B cell (primary cell): ENCODE measurements around the gene GNB1. TPM values are rescaled to one million over a fixed set of nuclear protein-coding genes. Genes with fewer than 3 reads are reported as not detected.

Experiments used
- ATAC-seq: fragments of 200-7000 bp; cut with Tn5 transposase; one replicate; pipeline ENCODE4 v1.10.0; 2021; ENCODE audit warnings: low read depth, mild to moderate bottlenecking, moderate number of reproducible peaks, moderate library complexity
- CTCF ChIA-PET: fragments of 350-600 bp; sonication (Branson Sonifier 250); formaldehyde crosslinking; loops from one replicate; lab custom pipeline; 2021; ENCODE audit warnings: antibody characterized with exemption, inconsistent platforms; lab: Charles Lee
- POLR2A ChIA-PET: fragments of 350-600 bp; sonication (Branson Sonifier 250); formaldehyde crosslinking; loops from one replicate; lab custom pipeline; 2021; ENCODE audit warnings: antibody characterized with exemption; lab: Charles Lee
- DNase-seq: peaks from one replicate; pipeline ENCODE4 v3.0.0; 2013
- H2AFZ ChIP-seq: 2 replicates; pipeline ENCODE4 v1.6.1; 2012; ENCODE audit warnings: mild to moderate bottlenecking, low read depth, low read length; ENCODE audit not compliant: insufficient read depth, poor library complexity, severe bottlenecking
- H3K27ac ChIP-seq, 2 donors: 1 replicate in 1 of 2; 2 replicates in 1 of 2; pipeline ENCODE4 v1.5.1; 2012 to 2013; ENCODE audit warnings: low read length in 2 of 2, mild to moderate bottlenecking in 2 of 2, moderate library complexity in 1 of 2
- H3K27me3 ChIP-seq, 4 experiments: fragments of 200-600 bp in 1 of 4; sonication (generic) in 1 of 4; replicated peaks in 1 of 4; 1 replicate in 2 of 4; 2 replicates in 2 of 4; pipeline versions ENCODE4 v1.6.1 to v1.7.0; 2013 to 2016; ENCODE audit warnings: low read length in 3 of 4, mild to moderate bottlenecking in 2 of 4, mixed read lengths in 1 of 4, moderate library complexity in 1 of 4; ENCODE audit not compliant: insufficient read depth in 4 of 4, control insufficient read depth in 3 of 4; ENCODE audit errors: control extremely low read depth in 1 of 4
- H3K36me3 ChIP-seq, 2 experiments: replicated peaks in 1 of 2; 1 replicate in 1 of 2; 2 replicates in 1 of 2; pipeline versions ENCODE4 v1.6.1 to v1.7.1; 2013; ENCODE audit warnings: low read length in 1 of 2; ENCODE audit not compliant: insufficient read depth in 2 of 2, control insufficient read depth in 1 of 2; ENCODE audit errors: control extremely low read depth in 1 of 2, extremely low read depth in 1 of 2
- H3K4me1 ChIP-seq, 2 donors: fragments of 200-600 bp in 1 of 2; sonication (generic) in 1 of 2; 1 replicate in 1 of 2; 2 replicates in 1 of 2; pipeline versions ENCODE4 v1.5.1 to v1.6.1; 2013 to 2017; ENCODE audit warnings: low read length in 2 of 2; ENCODE audit not compliant: control insufficient read depth in 2 of 2, insufficient read depth in 2 of 2
- H3K4me2 ChIP-seq: replicated peaks from 2 replicates; pipeline ENCODE3; 2012; ENCODE audit warnings: mild to moderate bottlenecking, low read depth, low read length; ENCODE audit not compliant: poor library complexity, severe bottlenecking
- H3K4me3 ChIP-seq, 5 experiments: fragments of 200-600 bp in 1 of 5; sonication (generic) in 1 of 5; 1 replicate in 3 of 5; 2 replicates in 2 of 5; pipeline versions ENCODE4 v1.5.1 to v1.7.0; 2011 to 2016; ENCODE audit warnings: low read length in 4 of 5, mild to moderate bottlenecking in 4 of 5, low read depth in 2 of 5, control low read depth in 1 of 5, moderate library complexity in 1 of 5; ENCODE audit not compliant: insufficient read depth in 1 of 5; ENCODE audit errors: control extremely low read depth in 1 of 5, extremely low read depth in 1 of 5
- H3K79me2 ChIP-seq: fragments of 200-600 bp; sonication (generic); one replicate; pipeline ENCODE4 v1.6.0; 2016; ENCODE audit warnings: low read length; ENCODE audit not compliant: control insufficient read depth, insufficient read depth
- H3K9ac ChIP-seq: fragments of 200-600 bp; sonication (generic); 2 replicates; pipeline ENCODE4 v1.6.1; 2017; ENCODE audit warnings: mild to moderate bottlenecking, low read length, moderate library complexity
- H3K9me3 ChIP-seq, 3 donors: one replicate each; pipeline versions ENCODE4 v1.6.1 to v1.7.1; 2013; ENCODE audit warnings: low read length in 2 of 3; ENCODE audit not compliant: control insufficient read depth in 2 of 3, insufficient read depth in 1 of 3; ENCODE audit errors: control extremely low read depth in 1 of 3
- H4K20me1 ChIP-seq: 2 replicates; pipeline ENCODE4 v1.6.0; 2012; ENCODE audit warnings: mild to moderate bottlenecking, low read length; ENCODE audit not compliant: insufficient read depth, control insufficient read depth, poor library complexity, severe bottlenecking
- H3K27ac Mint-ChIP-seq: one replicate; pipeline ENCODE4 v1.8.0; 2021; ENCODE audit warnings: mixed read lengths
- H3K27me3 Mint-ChIP-seq: one replicate; pipeline ENCODE4 v1.8.0; 2021; ENCODE audit warnings: mixed read lengths
- H3K4me1 Mint-ChIP-seq: one replicate; pipeline ENCODE4 v1.8.0; 2021; ENCODE audit warnings: mixed read lengths
- H3K4me3 Mint-ChIP-seq: one replicate; pipeline ENCODE4 v1.8.0; 2021; ENCODE audit warnings: mixed read lengths
- H3K9me3 Mint-ChIP-seq: one replicate; pipeline ENCODE4 v1.8.0; 2022; ENCODE audit warnings: mixed read lengths; ENCODE audit not compliant: insufficient read depth
- CTCF ChIP-seq: fragments of 200-600 bp; IDR thresholded peaks from one replicate; pipeline ENCODE4 v1.8.0; 2022; ENCODE audit warnings: antibody characterized with exemption, mild to moderate bottlenecking
- EZH2 ChIP-seq: IDR thresholded peaks from 2 replicates; pipeline ENCODE4 v1.6.1; 2012; ENCODE audit warnings: borderline replicate concordance, low read depth, mild to moderate bottlenecking, moderate library complexity, low read length; ENCODE audit not compliant: insufficient read depth, poor library complexity, severe bottlenecking
- WGBS: methylation state at CpG from one replicate; pipeline ENCODE4 v1.1.5; 2013; ENCODE audit warnings: missing lambda C conversion rate; ENCODE audit not compliant: insufficient coverage; 5-methylcytosine and 5-hydroxymethylcytosine counted together
- intact Hi-C: fragments of 100-400 bp; cut with micrococcal nuclease; formaldehyde crosslinking; loops from one replicate; pipeline ENCODE4 v1.10.0; 2022
- polyA plus RNA-seq: library from polyadenylated mRNA; depleted of rRNA; stranded (reverse); fragments of >200 nt; gene quantifications from 2 replicates; pipeline ENCODE4 v1.2.3, GENCODE V29; 2012
- total RNA-seq, 2 donors: library from RNA; stranded (reverse); fragments of 120-200 nt in 1 of 2; gene quantifications; 1 replicate in 1 of 2; 2 replicates in 1 of 2; pipeline versions ENCODE4 v1.2.3 to v1.2.4, GENCODE V29; 2013 to 2022

Gene GNB1
- total and polyA plus RNA-seq, 2 donors (not counting 1 experiment from before 2014, with no cell fraction given) = 249 to 269 TPM

GRCh38 chr1:1894354-1895059 lies 3.6 kb upstream of the GNB1 start:
- Histone ChIP-seq H3K27me3 (no peaks in the 10 kb centered on the region), H3K9ac (no peak overlapping the region), H2AFZ (no peak overlapping the region), H3K4me3 (no peak overlapping the region), H3K4me1 (peaks cover 29 to 58% of the 10 kb centered on the region in 2 donors), H4K20me1 (peaks cover 6% of the 10 kb centered on the region), H3K27ac (no peak overlapping the region), H3K4me2 (peak overlapping the region; percentile 51), H3K36me3 (no peaks in the 10 kb centered on the region), H3K9me3 (no peaks in the 10 kb centered on the region), H3K79me2 (peaks cover 14% of the 10 kb centered on the region)
- 64% methylated on average over 10 of the region's 14 CpGs for WGBS
- POLR2A ChIA-PET = interaction anchor here (0.6 to 1.3 kb wide), 4 partner anchors 14 to 281 kb away, joined by 3 to 6 read pairs (median 4); no protein-coding TSS in a partner anchor
- no peak for DNase-seq
- H3K4me1 Mint-ChIP-seq = peaks cover 42% of the 10 kb centered on the region
- CTCF ChIA-PET = interaction anchor here (7.1 kb wide), 1 partner anchor 12 kb away, joined by 67 read pairs; no protein-coding TSS in a partner anchor
- H3K27me3 Mint-ChIP-seq = no peaks in the 10 kb centered on the region
- TF ChIP-seq CTCF (no peak), EZH2 (no peak)
- H3K27ac Mint-ChIP-seq = peak overlapping the region; percentile 59
- H3K4me3 Mint-ChIP-seq = peak overlapping the region; percentile 41
- intact Hi-C loops = no loop called here
- no peaks in the 10 kb centered on the region for H3K9me3 Mint-ChIP-seq
- no peak for ATAC-seq

DNA sequence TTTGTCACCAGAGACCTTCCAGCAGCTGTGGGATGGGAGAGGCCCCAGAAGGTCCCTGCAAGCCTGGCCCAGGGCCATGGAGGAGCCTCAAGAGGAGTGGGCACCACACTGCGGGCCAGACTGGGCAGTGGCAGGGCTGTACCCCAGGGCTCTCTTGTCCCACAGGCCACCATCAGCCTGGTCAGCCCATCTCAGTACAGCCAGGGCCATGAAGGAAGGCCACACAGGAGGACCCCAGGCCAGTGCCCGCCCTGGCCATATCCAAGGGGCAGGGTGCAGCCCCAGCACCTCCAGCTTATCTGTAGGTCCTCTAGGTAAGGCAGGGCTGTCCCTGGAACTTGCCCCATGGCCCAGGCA lies 3.1 kb upstream of the GNB1 start:
- H3K79me2 ChIP-seq = peaks cover 19% of the 10 kb centered on the region
- H3K36me3 ChIP-seq = no peaks in the 10 kb centered on the region
- H3K9me3 Mint-ChIP-seq = no peaks in the 10 kb centered on the region
- no peaks in the 10 kb centered on the region for H3K27me3 Mint-ChIP-seq
- ChIA-PET CTCF (interaction anchor here (7.1 kb wide), 1 partner anchor 13 kb away, joined by 67 read pairs; no protein-coding TSS in a partner anchor), POLR2A (no interaction called here)
- no peaks in the 10 kb centered on the region for H3K27me3 ChIP-seq
- WGBS = 100% methylated on average over 2 of the region's 2 CpGs
- H3K4me2 ChIP-seq = no peak overlapping the region
- H4K20me1 ChIP-seq = peaks cover 12% of the 10 kb centered on the region
- peaks cover 31 to 59% of the 10 kb centered on the region in 2 donors for H3K4me1 ChIP-seq
- H3K4me3 Mint-ChIP-seq = no peak overlapping the region
- no peak overlapping the region for H2AFZ ChIP-seq
- intact Hi-C loops = no loop called here
- no peak for DNase-seq
- H3K4me1 Mint-ChIP-seq = peaks cover 41% of the 10 kb centered on the region
- no peak overlapping the region for H3K4me3 ChIP-seq
- no peak overlapping the region for H3K27ac Mint-ChIP-seq
- H3K27ac ChIP-seq = no peak overlapping the region
- no peak for ATAC-seq
- H3K9me3 ChIP-seq = no peaks in the 10 kb centered on the region
- TF ChIP-seq EZH2 = no peak
- H3K9ac ChIP-seq = no peak overlapping the region
